SHP77 (cell line): ENCODE results near the gene SORCS3.

Experiments
- DNase-seq, 2 experiments: peaks; one replicate each; lab custom pipeline; 2025; lab: John Stamatoyannopoulos, UW

The SORCS3 gene

GRCh38 chr10:104641187-104641936, at the start of gene SORCS3:
Gene SORCS3, plus strand, starts transcription at chr10:104641290.
- DNase-seq = no peak

- no peak for DNase-seq
These were observed 49.6 kb upstream of the SORCS3 start for GRCh38 chr10:104591441-104591840.

- DNase-seq = no peak
These were observed 39.9 kb upstream of the SORCS3 start for GRCh38 chr10:104601166-104601565.

- no peak for DNase-seq
These were observed 32.8 kb upstream of the SORCS3 start for GRCh38 chr10:104608091-104608828.

GRCh38 chr10:104612571-104613205, 28.4 kb upstream of the SORCS3 start:
- DNase-seq = no peak

GRCh38 chr10:104613406-104613805, 27.7 kb upstream of the SORCS3 start:
- DNase-seq = no peak

GRCh38 chr10:104614245-104614831, 26.8 kb upstream of the SORCS3 start:
- DNase-seq = peak in 1 of 2 experiments; percentile 17

GRCh38 chr10:104615136-104615535, 26.0 kb upstream of the SORCS3 start:
- no peak for DNase-seq

GRCh38 chr10:104617831-104618230, 23.3 kb upstream of the SORCS3 start:
- DNase-seq = no peak

GRCh38 chr10:104622175-104622574, 18.9 kb upstream of the SORCS3 start:
- no peak for DNase-seq

- DNase-seq = peak; percentile 19 to 33
These were observed 18.4 kb upstream of the SORCS3 start for GRCh38 chr10:104622598-104623209.

GRCh38 chr10:104630731-104631130, 10.4 kb upstream of the SORCS3 start:
- peak; percentile 3 to 40 for DNase-seq

GRCh38 chr10:104631946-104632345, 9.1 kb upstream of the SORCS3 start:
- no peak for DNase-seq

- no peak for DNase-seq
These were observed 2.1 kb upstream of the SORCS3 start for GRCh38 chr10:104638861-104639589.

GRCh38 chr10:104639590-104640338, 1.3 kb upstream of the SORCS3 start:
- no peak for DNase-seq

- no peak for DNase-seq
These were observed 527 bp upstream of the SORCS3 start for GRCh38 chr10:104640339-104641186.

GRCh38 chr10:104641937-104642657, 1.0 kb downstream of the SORCS3 start:
- no peak for DNase-seq

GRCh38 chr10:104642658-104643302, 1.7 kb downstream of the SORCS3 start:
- DNase-seq = no peak

GRCh38 chr10:104643303-104643663, 2.2 kb downstream of the SORCS3 start:
- no peak for DNase-seq
